Stimulated activated CD4-positive, alpha-beta T cell treated with anti-CD3 and anti-CD28 coated beads, Interleukin-15, amount 100 ng/mL, for 48 hours (primary cell): ENCODE data around the gene CELSR2.
A peak's percentile ranks its signal among the peaks of the same experiment; 100 is the strongest.
"Not testable (repeated sequence)": the region's sequence is repeated elsewhere in the genome, so short reads cannot be mapped to it uniquely, and the experiment has no call there.

Experiments
- DNase-seq, 2 donors: peaks; one replicate each; pipeline ENCODE4 v3.0.0-alpha.2; 2020; ENCODE audit warnings: low read depth in 2 of 2

CELSR2 gene

DNA sequence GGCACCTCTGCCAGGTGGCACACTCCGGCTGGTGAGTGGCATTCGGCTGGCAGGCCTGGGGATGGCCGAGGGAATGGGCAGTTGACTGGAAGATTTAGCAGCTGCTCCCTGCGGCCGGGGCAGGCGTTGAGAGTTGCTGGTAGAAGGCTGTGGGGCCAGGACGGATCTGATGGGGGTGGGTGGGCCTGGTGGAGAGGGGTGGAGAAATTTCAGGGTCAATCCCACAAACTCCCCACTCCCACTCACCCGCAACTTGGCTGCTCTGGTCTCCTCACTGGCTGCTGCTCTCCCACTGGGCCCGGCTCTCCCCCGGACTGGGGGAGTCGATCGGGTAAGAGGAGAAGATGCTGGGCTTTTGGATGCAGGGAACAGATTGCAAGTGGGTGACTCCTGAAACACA is 31.5 kb downstream of the CELSR2 start:
- no peak for DNase-seq

GRCh38 chr1:109281680-109282496 is 32.5 kb downstream of the CELSR2 start:
- no peak for DNase-seq

DNA sequence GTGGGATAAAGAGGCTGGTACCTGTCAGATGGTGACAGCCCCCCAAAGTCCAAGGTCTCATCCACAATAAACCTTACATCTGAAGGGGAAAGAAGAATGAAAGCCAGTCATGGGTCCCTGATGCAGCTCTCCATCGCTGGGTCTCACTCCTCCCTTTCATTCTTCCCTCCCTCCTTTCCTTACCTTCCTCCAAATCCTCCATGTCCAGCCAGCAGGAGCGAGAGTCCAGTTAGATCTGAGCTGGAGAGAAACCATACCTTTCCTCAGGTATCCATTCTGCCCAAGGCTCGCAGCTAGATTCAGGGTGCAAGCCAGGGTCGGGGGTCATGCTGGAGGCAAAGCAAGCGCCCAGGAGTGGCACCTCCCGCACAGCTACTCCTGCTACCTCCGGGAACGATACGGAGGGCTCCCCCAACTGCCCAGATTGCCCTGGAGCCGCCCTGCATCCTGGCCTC is 33.2 kb downstream of the CELSR2 start:
- DNase-seq: no peak

GRCh38 chr1:109282952-109283747 is 33.8 kb downstream of the CELSR2 start, which contains the start of gene PSRC1:
PSRC1 (minus strand) TSS chr1:109283145.
- DNase-seq: peak; percentile 77 to 83

GRCh38 chr1:109283748-109284600 is 34.6 kb downstream of the CELSR2 start:
- DNase-seq: no peak

- DNase-seq: not testable (repeated sequence)
These were observed 37.4 kb downstream of the CELSR2 start for GRCh38 chr1:109286762-109287161.

DNA sequence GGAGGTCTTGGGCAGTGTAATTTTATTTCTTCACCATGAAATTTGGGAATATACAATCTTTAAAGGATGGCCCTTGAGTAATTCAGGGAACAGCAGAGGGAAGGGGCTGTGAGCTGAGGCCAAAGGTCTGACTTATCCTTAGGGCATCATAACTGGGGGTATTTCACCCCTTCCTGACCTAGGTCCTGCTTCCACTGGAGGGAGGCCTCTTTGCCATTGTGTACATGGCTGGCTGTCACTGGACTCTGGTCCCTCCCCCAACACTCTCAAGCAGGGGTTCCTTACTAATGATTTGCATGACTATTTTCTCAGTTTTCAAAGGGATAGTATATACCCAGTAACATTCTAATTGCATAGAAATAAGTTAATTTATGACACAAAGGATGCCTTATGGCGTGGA is 40.8 kb downstream of the CELSR2 start:
- DNase-seq: no peak

DNA sequence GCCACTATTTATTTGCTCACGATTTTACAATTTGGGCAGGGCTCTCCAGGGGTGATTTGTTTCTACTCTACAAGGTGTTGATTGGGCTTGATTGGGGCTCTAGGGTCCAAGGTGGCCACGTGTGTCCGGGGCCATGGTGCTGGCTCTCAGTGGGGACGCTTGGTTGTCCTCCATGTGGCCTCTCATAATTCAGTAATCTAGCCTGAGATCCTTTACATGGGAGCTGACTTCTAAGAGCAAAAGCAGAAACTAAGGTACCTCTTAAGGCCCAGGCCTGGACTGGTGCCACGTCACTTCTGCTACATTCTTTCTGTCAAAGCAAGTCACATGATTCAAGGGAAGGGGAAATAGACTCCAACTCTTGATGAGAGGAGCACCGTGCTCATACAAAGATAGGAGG is 41.7 kb downstream of the CELSR2 start:
- no peak for DNase-seq

- no peak for DNase-seq
These were observed 43.0 kb downstream of the CELSR2 start for GRCh38 chr1:109292364-109292763.

- no peak for DNase-seq
These were observed 43.7 kb downstream of the CELSR2 start for GRCh38 chr1:109293026-109293425.

DNA sequence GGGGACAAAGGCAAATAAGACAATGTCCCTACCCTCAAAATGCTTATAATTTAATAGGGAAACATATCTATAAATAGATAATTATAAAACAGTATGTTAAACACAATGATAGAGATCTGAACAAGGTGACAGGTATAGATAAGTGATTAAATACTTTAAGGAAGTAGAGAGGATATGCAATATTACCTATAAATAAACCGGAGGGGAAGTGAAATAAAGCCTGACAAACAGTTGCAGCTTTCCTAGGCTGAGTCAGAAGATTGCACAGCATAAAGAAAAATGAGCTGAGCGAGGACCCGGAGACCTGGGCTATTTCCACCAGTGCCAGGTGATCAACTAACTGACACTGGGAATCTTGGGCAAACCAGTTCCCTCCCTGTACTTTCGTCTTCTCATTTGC is 45.1 kb downstream of the CELSR2 start:
- no peak for DNase-seq

DNA sequence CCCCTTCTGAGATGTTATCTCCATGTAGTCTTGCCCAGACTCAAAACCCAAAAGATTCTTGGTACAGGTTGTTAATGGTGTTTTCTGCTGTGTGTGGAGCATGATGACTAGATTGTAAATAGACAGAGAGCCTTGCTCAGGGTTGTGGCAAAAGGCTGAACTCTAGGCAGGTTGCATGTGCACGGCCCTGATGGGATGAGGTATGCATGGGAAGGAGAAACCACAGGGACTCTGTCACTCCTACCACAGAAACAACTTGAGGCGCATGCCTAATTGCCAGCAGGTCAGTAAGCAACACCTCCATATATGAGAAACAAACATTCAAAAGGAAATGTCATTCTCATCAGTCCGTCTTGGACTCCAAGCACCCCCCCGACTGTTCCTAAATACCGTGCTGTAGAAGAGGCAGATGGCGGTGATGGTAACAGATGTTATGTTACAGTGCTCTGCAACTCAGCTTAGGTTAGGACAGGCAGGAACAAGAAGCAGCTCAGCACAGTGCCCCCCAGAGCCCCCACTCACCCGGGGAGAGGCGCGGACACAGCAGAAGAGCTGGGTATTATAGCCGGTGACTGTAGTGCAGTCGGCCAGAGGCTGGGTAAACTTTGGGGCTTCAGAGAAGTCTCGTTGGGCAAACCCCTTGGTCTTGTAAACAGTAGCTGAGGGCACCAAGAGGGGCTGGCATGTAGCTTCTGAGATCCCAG is 46.5 kb downstream of the CELSR2 start:
- DNase-seq: no peak

GRCh38 chr1:109296782-109297181 is 47.4 kb downstream of the CELSR2 start:
- DNase-seq: no peak

GRCh38 chr1:109298666-109299557 is 49.6 kb downstream of the CELSR2 start:
- DNase-seq: peak in 1 of 2 donors; percentile 31

DNA sequence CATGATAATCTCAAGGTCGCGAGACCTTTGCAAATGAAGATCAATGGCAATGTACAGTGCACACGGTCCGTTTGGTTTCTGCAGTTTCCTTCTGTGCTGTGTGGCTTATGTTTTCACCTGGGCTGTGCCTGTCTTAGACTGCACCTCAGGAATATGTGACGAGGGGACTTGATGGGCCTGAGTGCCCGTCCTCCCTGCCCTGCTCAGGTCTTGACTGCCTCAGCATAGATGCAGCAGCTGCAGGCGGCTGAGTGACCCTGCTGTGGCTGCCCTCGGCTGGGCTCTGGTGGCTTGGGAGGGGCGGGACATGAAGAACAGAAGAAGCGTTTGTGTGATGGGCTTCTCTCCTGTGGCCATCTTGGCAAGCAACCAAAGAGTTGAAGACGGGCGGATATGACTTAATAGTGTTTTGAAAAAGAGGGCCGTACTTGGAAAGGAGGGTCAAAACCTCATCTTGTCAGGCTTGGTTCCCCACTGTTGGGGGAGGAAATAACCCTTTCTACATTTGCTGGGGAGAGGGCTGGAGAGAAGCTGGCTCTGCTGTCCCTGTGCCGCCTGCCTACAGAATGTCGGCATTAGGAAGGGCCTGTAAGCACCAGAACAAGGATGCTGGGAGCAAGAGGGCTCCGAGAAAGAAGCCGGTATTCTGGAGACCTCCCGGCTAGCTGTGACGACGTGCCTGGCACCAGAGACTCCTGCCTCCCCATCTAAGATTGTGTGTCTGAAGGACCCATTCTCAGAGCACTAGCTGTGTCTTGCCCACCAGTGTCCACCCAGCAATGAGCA is 50.4 kb downstream of the CELSR2 start:
- no peak for DNase-seq

DNA sequence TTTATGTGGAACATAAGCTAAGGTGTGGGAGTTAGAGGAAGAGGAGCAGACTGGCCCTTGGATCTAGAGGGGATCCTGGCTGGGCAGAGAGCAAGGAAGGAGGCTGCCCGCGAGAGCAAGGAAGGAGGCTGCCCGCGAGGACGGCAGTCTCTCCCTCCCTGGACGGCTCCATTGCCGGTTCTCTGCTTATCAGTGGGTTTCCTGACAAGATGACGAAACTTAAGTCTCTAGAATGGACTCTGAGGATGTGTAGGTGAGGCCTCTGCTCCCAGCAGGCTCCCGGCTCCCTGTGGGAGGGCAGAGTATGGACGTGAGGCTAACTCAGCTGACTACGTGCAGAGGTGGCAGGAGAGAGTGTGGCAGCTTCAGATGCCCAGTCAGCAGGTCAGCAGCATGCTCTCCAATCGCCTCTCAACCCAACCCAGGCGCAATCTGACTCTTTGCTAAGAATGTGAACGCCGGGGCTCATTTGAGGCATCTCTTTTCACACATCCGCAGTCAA is 51.4 kb downstream of the CELSR2 start:
- DNase-seq: no peak

DNA sequence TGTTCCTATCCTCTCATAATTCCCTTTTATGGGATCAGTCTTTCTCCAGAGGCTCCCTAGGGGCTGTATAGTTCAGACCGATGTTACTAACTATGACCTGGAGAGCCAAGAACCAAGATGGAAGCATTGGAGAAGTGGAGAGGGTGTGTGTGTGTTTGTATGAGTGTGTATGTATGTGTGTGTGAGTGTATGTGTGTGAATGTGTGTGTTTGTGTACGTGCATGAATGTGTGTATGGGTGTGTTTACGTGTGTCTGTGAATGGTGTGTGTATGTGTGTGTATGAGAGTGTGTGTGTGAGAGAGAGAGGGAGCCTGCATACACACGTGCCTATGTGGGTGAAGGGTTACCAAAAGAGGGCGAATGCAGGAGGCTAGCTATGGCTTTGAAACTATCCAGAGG is 52.5 kb downstream of the CELSR2 start:
- DNase-seq: no peak

DNA sequence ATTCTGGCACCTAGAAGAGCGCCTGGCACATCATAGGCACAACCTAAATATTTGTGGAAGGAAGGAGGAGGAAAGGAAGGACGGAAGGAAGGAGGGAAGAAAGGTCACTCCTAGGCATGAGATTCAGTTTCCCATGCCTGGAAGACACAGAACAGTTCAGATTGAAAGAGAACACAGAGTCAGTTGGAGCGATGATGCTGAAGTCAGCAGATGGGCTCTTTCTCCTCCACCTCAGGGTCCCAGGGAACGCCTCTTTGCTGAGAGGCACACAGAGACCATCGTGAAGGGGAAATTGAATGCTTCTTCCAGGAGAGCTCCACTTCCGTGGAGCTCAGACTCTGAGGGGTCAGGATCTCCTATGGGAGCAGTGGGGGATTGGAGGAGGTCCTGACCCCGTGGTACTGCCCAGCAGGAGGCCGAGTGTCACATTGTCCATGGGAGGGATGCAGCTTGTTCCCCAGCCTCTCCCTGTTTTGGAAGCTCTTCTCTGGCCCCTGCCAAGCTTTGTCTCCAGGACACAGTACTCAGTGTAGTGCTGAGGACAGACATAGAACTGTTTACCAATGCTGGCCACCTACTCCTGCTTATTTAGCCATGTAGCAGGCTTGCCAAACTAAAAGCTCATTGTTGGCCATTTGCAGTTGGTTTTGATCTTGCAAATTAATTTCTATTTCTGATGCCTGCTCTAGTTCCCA is 55.0 kb downstream of the CELSR2 start:
- DNase-seq: no peak

- not testable (repeated sequence) for DNase-seq
These were observed 56.7 kb downstream of the CELSR2 start for GRCh38 chr1:109305991-109306390.
